H9 (cell line): ENCODE data around the gene SMARCE1. TPM values are rescaled to one million over a fixed set of nuclear protein-coding genes. Genes with fewer than 3 reads are reported as not detected.

Source experiments
- DNase-seq: peaks from one replicate; pipeline ENCODE4 v3.0.0-alpha.2; 2017
- H2AFZ ChIP-seq: one replicate; pipeline ENCODE4 v1.6.1; 2013; ENCODE audit warnings: mild to moderate bottlenecking, low read length, control low read depth, moderate library complexity
- H2AK5ac ChIP-seq: 2 replicates; pipeline ENCODE4 v1.6.1; 2013; ENCODE audit warnings: low read length, control low read depth, mixed read lengths; ENCODE audit not compliant: insufficient read length
- H2BK120ac ChIP-seq: one replicate; pipeline ENCODE4 v1.6.1; 2013; ENCODE audit warnings: low read depth, mild to moderate bottlenecking, low read length, control low read depth, inconsistent platforms; ENCODE audit not compliant: poor library complexity, severe bottlenecking
- H2BK12ac ChIP-seq: 2 replicates; pipeline ENCODE4 v1.6.1; 2013; ENCODE audit warnings: low read length, control low read depth, mixed read lengths, low read depth; ENCODE audit not compliant: insufficient read length
- H2BK15ac ChIP-seq: 2 replicates; pipeline ENCODE4 v1.6.1; 2013; ENCODE audit warnings: low read depth, low read length, control low read depth
- H2BK20ac ChIP-seq: one replicate; pipeline ENCODE4 v1.6.1; 2013; ENCODE audit warnings: low read depth, mild to moderate bottlenecking, low read length, control low read depth, inconsistent platforms; ENCODE audit not compliant: poor library complexity, severe bottlenecking
- H2BK5ac ChIP-seq: 2 replicates; pipeline ENCODE4 v1.6.1; 2013; ENCODE audit warnings: low read length, control low read depth, mixed read lengths; ENCODE audit not compliant: insufficient read length
- H3K14ac ChIP-seq: 2 replicates; pipeline ENCODE4 v1.6.1; 2013; ENCODE audit warnings: low read length, control low read depth; ENCODE audit not compliant: insufficient read depth
- H3K18ac ChIP-seq: 2 replicates; pipeline ENCODE4 v1.6.1; 2013; ENCODE audit warnings: low read depth, mild to moderate bottlenecking, mixed read lengths, low read length, control low read depth; ENCODE audit not compliant: insufficient read length
- H3K23ac ChIP-seq: 2 replicates; pipeline ENCODE4 v1.6.1; 2013; ENCODE audit warnings: low read length, control low read depth, mixed read lengths, low read depth; ENCODE audit not compliant: insufficient read length
- H3K23me2 ChIP-seq: 2 replicates; pipeline ENCODE4 v1.6.1; 2013; ENCODE audit warnings: low read depth, mild to moderate bottlenecking, mixed read lengths, low read length, control low read depth; ENCODE audit not compliant: insufficient read length, poor library complexity, severe bottlenecking
- H3K27ac ChIP-seq: 2 replicates; pipeline ENCODE4 v1.5.1; 2013; ENCODE audit warnings: low read length, control low read depth, mixed read lengths, low read depth; ENCODE audit not compliant: insufficient read length
- H3K27me3 ChIP-seq: 2 replicates; pipeline ENCODE4 v1.6.1; 2013; ENCODE audit warnings: low read length, control low read depth, inconsistent platforms; ENCODE audit not compliant: insufficient read depth
- H3K4ac ChIP-seq: 2 replicates; pipeline ENCODE4 v1.6.1; 2013; ENCODE audit warnings: low read depth, mild to moderate bottlenecking, control low read depth, inconsistent platforms, low read length, moderate library complexity
- H3K4me1 ChIP-seq: 2 replicates; pipeline ENCODE4 v1.6.1; 2013; ENCODE audit warnings: low read length, control low read depth, inconsistent platforms; ENCODE audit not compliant: insufficient read depth
- H3K4me2 ChIP-seq: 2 replicates; pipeline ENCODE4 v1.6.1; 2013; ENCODE audit warnings: low read length, control low read depth, mixed read lengths; ENCODE audit not compliant: insufficient read length, insufficient read depth
- H3K56ac ChIP-seq: 2 replicates; pipeline ENCODE4 v1.6.1; 2013; ENCODE audit warnings: low read depth, mild to moderate bottlenecking, mixed read lengths, low read length, control low read depth; ENCODE audit not compliant: insufficient read length
- H3K79me1 ChIP-seq: 2 replicates; pipeline ENCODE4 v1.6.1; 2013; ENCODE audit warnings: low read depth, mild to moderate bottlenecking, moderate library complexity, low read length, control low read depth, inconsistent platforms; ENCODE audit not compliant: insufficient read depth, poor library complexity, severe bottlenecking
- H3K79me2 ChIP-seq: 2 replicates; pipeline ENCODE4 v1.6.1; 2013; ENCODE audit warnings: low read length, control low read depth, inconsistent platforms; ENCODE audit not compliant: insufficient read depth
- H3K9ac ChIP-seq: 2 replicates; pipeline ENCODE4 v1.6.1; 2013; ENCODE audit warnings: low read length, control low read depth, mixed read lengths; ENCODE audit not compliant: insufficient read length; ENCODE audit errors: extremely low read depth
- H3K9me3 ChIP-seq: one replicate; pipeline ENCODE4 v1.6.1; 2013; ENCODE audit warnings: low read depth, low read length, inconsistent platforms; ENCODE audit not compliant: control insufficient read depth
- H3T11ph ChIP-seq: one replicate; pipeline ENCODE4 v1.6.1; 2013; ENCODE audit warnings: mild to moderate bottlenecking, low read length, control low read depth, inconsistent platforms
- H4K20me1 ChIP-seq: one replicate; pipeline ENCODE4 v1.6.1; 2013; ENCODE audit not compliant: control insufficient read depth, insufficient read length, insufficient read depth
- H4K5ac ChIP-seq: 2 replicates; pipeline ENCODE4 v1.6.1; 2013; ENCODE audit warnings: low read depth, mild to moderate bottlenecking, mixed read lengths, low read length, control low read depth; ENCODE audit not compliant: insufficient read length
- H4K8ac ChIP-seq: replicated peaks from 2 replicates; pipeline ENCODE4 v1.6.1; 2013; ENCODE audit warnings: low read length, control low read depth, mixed read lengths, low read depth; ENCODE audit not compliant: insufficient read length
- H4K91ac ChIP-seq: 2 replicates; pipeline ENCODE4 v1.6.1; 2013; ENCODE audit warnings: low read depth, mild to moderate bottlenecking, moderate library complexity, mixed read lengths, low read length, control low read depth; ENCODE audit not compliant: insufficient read length
- H3K27ac Mint-ChIP-seq, 3 experiments: 2 replicates in 2 of 3; 3 replicates in 1 of 3; pipeline ENCODE4 v1.8.0; 2020 to 2021; ENCODE audit warnings: mixed read lengths in 3 of 3, mild to moderate bottlenecking in 1 of 3, moderate library complexity in 1 of 3
- H3K27me3 Mint-ChIP-seq: 2 replicates; pipeline ENCODE4 v1.8.0; 2021; ENCODE audit warnings: low read depth, mild to moderate bottlenecking, moderate library complexity, mixed read lengths
- H3K36me3 Mint-ChIP-seq, 3 experiments: 2 replicates in 2 of 3; 3 replicates in 1 of 3; pipeline ENCODE4 v1.8.0; 2020 to 2021; ENCODE audit warnings: low read depth in 3 of 3, mixed read lengths in 3 of 3; ENCODE audit not compliant: insufficient read depth in 1 of 3
- H3K4me1 Mint-ChIP-seq, 2 experiments: 2 replicates each; pipeline ENCODE4 v1.8.0; 2020; ENCODE audit warnings: mixed read lengths in 2 of 2
- H3K4me3 Mint-ChIP-seq, 2 experiments: 2 replicates in 1 of 2; 3 replicates in 1 of 2; pipeline ENCODE4 v1.8.0; 2020 to 2021; ENCODE audit warnings: mild to moderate bottlenecking in 2 of 2, mixed read lengths in 2 of 2, moderate library complexity in 1 of 2
- H3K9me3 Mint-ChIP-seq, 2 experiments: 2 replicates in 1 of 2; 3 replicates in 1 of 2; pipeline ENCODE4 v1.8.0; 2020; ENCODE audit warnings: mild to moderate bottlenecking in 2 of 2, mixed read lengths in 2 of 2, moderate library complexity in 1 of 2
- CTCF ChIP-seq: fragments of 200-600 bp; sonication (generic); conservative IDR thresholded peaks from 3 replicates; pipeline ENCODE4 v1.8.0; 2021; ENCODE audit warnings: antibody characterized with exemption, mild to moderate bottlenecking
- total RNA-seq: library from RNA; stranded (reverse); gene quantifications from 2 replicates; pipeline ENCODE4 v1.2.1, GENCODE V29; 2021

Gene SMARCE1
- total RNA-seq, 1 experiment from 2014 or later = 122 TPM

DNA sequence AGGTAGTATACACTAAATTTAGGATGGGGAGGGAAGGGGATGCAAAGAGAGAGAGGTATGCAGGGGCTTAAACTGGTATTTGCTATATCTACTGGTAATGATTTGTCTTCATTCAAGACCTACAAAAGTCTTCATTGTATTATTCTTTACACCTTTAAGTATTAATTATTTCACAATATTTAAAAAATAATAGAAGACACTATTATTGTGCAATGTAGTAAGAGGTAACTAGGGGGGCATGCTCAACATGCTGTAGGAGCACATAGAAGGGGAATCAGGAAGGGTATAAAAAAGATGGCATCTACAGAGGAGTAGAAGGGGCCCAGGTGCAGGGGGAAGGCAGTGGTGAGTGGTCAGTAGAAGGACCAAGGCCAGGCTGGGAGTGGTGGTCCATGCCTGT, 67.5 kb downstream of the SMARCE1 start:
- Histone ChIP-seq H3K14ac (no peak overlapping the region), H4K91ac (no peak overlapping the region), H2BK20ac (no peak overlapping the region), H3K23me2 (no peaks in the 10 kb centered on the region), H3K4me2 (no peak overlapping the region), H3K4ac (no peak overlapping the region), H3K79me2 (no peaks in the 10 kb centered on the region), H3K23ac (no peak overlapping the region), H3K27me3 (no peaks in the 10 kb centered on the region), H2BK120ac (no peak overlapping the region), H3K56ac (no peak overlapping the region), H3K9me3 (no peaks in the 10 kb centered on the region), H4K20me1 (no peaks in the 10 kb centered on the region), H2BK12ac (no peak overlapping the region), H3T11ph (no peak overlapping the region), H4K8ac (no peak overlapping the region), H4K5ac (no peak overlapping the region), H3K79me1 (no peaks in the 10 kb centered on the region), H2BK15ac (no peak overlapping the region), H3K9ac (no peak overlapping the region), H3K27ac (no peak overlapping the region), H2BK5ac (no peak overlapping the region), H2AFZ (no peak overlapping the region), H2AK5ac (no peak overlapping the region), H3K4me1 (no peaks in the 10 kb centered on the region; the same call in 1 of the 2 replicates), H3K18ac (no peak overlapping the region)
- peaks cover 5 to 6% of the 10 kb centered on the region in 2 experiments; a peak in 3 of 4 replicates for H3K4me1 Mint-ChIP-seq
- DNase-seq = no peak
- no peak overlapping the region for H3K27ac Mint-ChIP-seq
- H3K9me3 Mint-ChIP-seq = peaks cover 8% of the 10 kb centered on the region in 2 experiments; a peak in 4 of 5 replicates
- peaks cover 0 to 5% (median 3%) of the 10 kb centered on the region in 3 experiments; a peak in 3 of 7 replicates for H3K36me3 Mint-ChIP-seq
- no peak for TF ChIP-seq CTCF
- H3K27me3 Mint-ChIP-seq = peaks cover 17% of the 10 kb centered on the region
- H3K4me3 Mint-ChIP-seq = no peak overlapping the region
